ENCODE data around the gene ATP10A. TPM values are rescaled to one million over a fixed set of nuclear protein-coding genes. Genes with fewer than 3 reads are reported as not detected.

The ATP10A gene
- total RNA-seq, 4 donors from 2014 or later = 1.4 to 10.0 (median 3.6) TPM

DNA sequence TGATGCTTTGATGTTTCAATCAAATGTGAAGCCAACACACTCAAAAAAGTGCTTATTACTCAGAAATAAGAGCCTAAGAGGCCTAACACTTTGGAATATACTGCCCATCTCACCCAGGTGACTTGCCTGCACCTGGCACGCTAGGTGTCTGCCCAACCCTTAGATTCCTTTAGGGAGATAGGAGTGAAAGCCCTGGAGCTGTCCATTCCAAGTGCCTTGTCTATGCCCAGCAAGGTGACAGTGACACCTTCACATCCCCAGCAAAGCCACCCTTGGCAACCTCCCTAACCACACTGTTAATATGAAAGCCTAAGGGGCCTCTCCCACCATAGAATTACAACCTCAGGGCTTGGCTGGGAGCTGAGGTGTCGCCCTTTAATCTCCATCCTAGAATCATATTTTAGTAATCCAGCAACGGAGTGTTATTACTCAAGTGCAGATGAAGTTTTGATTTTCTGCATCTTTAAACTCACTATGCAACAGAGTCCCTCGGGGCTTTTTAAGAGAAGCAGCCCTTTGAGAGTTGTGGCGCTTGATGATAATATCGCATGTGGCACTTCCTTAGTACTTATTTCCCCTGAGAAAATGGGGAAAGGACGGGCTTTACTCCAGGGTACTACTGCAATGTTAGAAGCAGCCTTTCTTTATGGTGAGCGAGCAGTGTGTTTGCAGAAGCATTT, 24.8 kb downstream of the ATP10A start:
- no peak overlapping the region for H3K4me3 ChIP-seq
- in situ Hi-C loops (cut with MboI; ENCODE audit: low pct_ligation_motif_present in 1 of 4, low pct_unique_long_range_greater_than_20kb in 1 of 4, low sequenced_read_pairs in 3 of 4) = no loop called here
- TF ChIP-seq POLR2A (IDR thresholded peaks at IDR 0.05) (no peak), POLR2AphosphoS5 (IDR thresholded peaks at IDR 0.05) (no peak), EP300 (IDR thresholded peaks at IDR 0.05; ENCODE audit: low read depth) (no peak)
- TF ChIP-seq, protein P1, sequence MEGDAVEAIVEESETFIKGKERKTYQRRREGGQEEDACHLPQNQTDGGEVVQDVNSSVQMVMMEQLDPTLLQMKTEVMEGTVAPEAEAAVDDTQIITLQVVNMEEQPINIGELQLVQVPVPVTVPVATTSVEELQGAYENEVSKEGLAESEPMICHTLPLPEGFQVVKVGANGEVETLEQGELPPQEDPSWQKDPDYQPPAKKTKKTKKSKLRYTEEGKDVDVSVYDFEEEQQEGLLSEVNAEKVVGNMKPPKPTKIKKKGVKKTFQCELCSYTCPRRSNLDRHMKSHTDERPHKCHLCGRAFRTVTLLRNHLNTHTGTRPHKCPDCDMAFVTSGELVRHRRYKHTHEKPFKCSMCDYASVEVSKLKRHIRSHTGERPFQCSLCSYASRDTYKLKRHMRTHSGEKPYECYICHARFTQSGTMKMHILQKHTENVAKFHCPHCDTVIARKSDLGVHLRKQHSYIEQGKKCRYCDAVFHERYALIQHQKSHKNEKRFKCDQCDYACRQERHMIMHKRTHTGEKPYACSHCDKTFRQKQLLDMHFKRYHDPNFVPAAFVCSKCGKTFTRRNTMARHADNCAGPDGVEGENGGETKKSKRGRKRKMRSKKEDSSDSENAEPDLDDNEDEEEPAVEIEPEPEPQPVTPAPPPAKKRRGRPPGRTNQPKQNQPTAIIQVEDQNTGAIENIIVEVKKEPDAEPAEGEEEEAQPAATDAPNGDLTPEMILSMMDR (IDR thresholded peaks at IDR 0.05) = no peak
- DNase-seq = no peak
- intact Hi-C loops (cut with DNase I; ENCODE audit: low total_unique reads) = no loop called here
- H3K4me1 ChIP-seq = no peaks in the 10 kb centered on the region
- no peaks in the 10 kb centered on the region for H3K9me3 ChIP-seq
- H3K27me3 ChIP-seq = no peaks in the 10 kb centered on the region
- H3K36me3 ChIP-seq = no peaks in the 10 kb centered on the region
- H3K27ac ChIP-seq = no peak overlapping the region
- whole genome bisulfite sequencing, 2 donors (ENCODE audit: low coverage in 1 of 2) = 33 to 60% methylated on average over 4 to 8 of the region's 8 CpGs

DNA sequence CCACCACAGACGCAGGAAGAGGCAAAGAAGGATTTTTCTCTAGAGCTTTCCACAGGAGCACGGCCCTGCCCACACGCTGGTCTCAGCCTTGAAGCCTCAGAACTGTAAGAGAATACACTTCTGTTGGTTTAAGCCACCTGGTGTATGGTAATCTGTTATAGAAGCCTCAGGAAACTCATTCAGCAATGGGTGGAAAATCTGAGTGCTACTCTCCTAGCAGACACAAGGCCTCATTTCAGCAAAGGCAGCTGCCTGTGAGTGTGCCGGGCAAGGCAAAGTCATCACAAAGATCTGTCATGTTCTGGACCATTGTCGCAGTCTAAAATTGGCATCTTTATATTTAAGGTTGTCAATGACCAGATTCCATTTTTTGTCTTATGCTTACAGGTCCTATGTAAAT, 31.0 kb downstream of the ATP10A start:
- intact Hi-C loops (cut with DNase I; ENCODE audit: low total_unique reads) = no loop called here
- Histone ChIP-seq H3K27ac (peak overlapping the region; percentile 77 to 84 (median 82)), H3K4me1 (peaks cover 0 to 19% (median 12%) of the 10 kb centered on the region in 4 donors), H3K36me3 (no peaks in the 10 kb centered on the region), H3K27me3 (no peaks in the 10 kb centered on the region), H3K9me3 (no peaks in the 10 kb centered on the region), H3K4me3 (no peak overlapping the region)
- in situ Hi-C loops (cut with MboI; ENCODE audit: low pct_ligation_motif_present in 1 of 4, low pct_unique_long_range_greater_than_20kb in 1 of 4, low sequenced_read_pairs in 3 of 4) = no loop called here
- 82 to 86% methylated on average over 2 to 5 of the region's 5 CpGs for WGBS, 2 donors (ENCODE audit: low coverage in 1 of 2)
- TF ChIP-seq POLR2A (IDR thresholded peaks at IDR 0.05) (no peak), EP300 (IDR thresholded peaks at IDR 0.05; ENCODE audit: low read depth) (no peak), POLR2AphosphoS5 (IDR thresholded peaks at IDR 0.05) (no peak)
- TF ChIP-seq, protein P1 (IDR thresholded peaks at IDR 0.05) = no peak
- no peak for DNase-seq

DNA sequence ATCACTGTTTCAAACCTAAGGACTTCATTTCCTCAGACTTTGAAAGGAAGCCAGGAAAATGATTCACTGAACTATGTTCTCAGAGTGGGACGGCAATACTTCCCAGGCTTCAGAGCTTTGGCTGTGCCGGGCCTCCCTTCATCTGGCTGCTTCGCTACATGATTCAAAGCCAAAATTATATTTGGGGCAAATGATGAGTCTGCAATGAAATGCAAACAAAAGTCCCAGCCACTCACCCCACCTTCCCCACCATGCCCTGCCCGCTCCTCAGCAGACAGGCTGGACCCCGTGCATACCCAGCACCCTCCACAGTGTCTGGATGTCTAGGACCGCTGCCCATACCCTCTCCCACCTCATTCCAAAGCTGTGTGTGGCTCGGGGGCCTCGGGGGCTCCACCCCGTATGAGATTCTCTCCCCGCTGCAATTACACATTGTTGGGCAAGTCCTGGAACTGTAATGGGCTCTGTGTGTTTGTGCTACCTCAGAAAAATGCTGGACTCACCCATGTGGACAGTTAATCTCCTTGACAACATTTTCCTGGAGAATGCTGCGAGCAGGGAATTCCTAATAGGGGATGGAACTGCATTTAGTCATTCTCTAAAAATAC, 32.2 kb downstream of the ATP10A start:
- H3K9me3 ChIP-seq = no peaks in the 10 kb centered on the region
- peak overlapping the region; percentile 77 to 84 (median 82) for H3K27ac ChIP-seq
- H3K27me3 ChIP-seq = no peaks in the 10 kb centered on the region
- peak; percentile 22 for DNase-seq
- H3K36me3 ChIP-seq = no peaks in the 10 kb centered on the region
- peaks cover 0 to 19% (median 12%) of the 10 kb centered on the region in 4 donors for H3K4me1 ChIP-seq
- no peak overlapping the region for H3K4me3 ChIP-seq
- intact Hi-C loops (cut with DNase I; ENCODE audit: low total_unique reads) = no loop called here
- WGBS, 2 donors (ENCODE audit: low coverage in 1 of 2) = 45 to 80% methylated on average over 1 to 11 of the region's 11 CpGs
- in situ Hi-C loops (cut with MboI; ENCODE audit: low pct_ligation_motif_present in 1 of 4, low pct_unique_long_range_greater_than_20kb in 1 of 4, low sequenced_read_pairs in 3 of 4) = no loop called here
- peak; percentile 59 to 69 (median 59) for TF ChIP-seq POLR2AphosphoS5 (IDR thresholded peaks at IDR 0.05)
- TF ChIP-seq, protein P1 (IDR thresholded peaks at IDR 0.05) = no peak
- TF ChIP-seq POLR2A (IDR thresholded peaks at IDR 0.05) = no peak
- no peak for TF ChIP-seq EP300 (IDR thresholded peaks at IDR 0.05; ENCODE audit: low read depth)

DNA sequence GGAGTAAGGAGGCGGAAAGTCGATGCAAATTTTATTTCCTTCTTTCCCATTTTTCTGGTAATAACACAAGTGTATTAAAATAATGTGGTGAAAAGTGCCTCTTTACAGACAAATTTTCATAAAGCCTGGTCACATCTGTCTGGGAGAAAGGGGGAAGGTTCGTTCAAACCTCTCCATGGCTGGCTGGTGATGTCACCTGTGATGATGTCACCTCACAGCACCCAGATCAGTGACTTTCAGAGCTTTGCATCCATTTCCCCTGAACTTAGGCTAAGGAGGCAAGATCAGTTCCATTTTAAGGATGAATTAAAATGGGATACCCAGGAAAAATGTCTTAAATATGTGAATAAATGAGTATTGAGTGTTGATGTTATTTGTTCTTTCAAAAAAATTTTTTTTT, 34.1 kb downstream of the ATP10A start:
- intact Hi-C loops (cut with DNase I; ENCODE audit: low total_unique reads) (no loop called here), in situ Hi-C loops (cut with MboI; ENCODE audit: low pct_ligation_motif_present in 1 of 4, low pct_unique_long_range_greater_than_20kb in 1 of 4, low sequenced_read_pairs in 3 of 4) (no loop called here)
- TF ChIP-seq POLR2A (IDR thresholded peaks at IDR 0.05) (no peak), EP300 (IDR thresholded peaks at IDR 0.05; ENCODE audit: low read depth) (no peak), POLR2AphosphoS5 (IDR thresholded peaks at IDR 0.05) (no peak)
- TF ChIP-seq, protein P1 (IDR thresholded peaks at IDR 0.05) = no peak
- H3K4me1 ChIP-seq = peaks cover 0 to 19% (median 12%) of the 10 kb centered on the region in 4 donors
- WGBS, 2 donors (ENCODE audit: low coverage in 1 of 2) = 77 to 82% methylated on average over 3 of the region's 3 CpGs
- DNase-seq = no peak
- no peaks in the 10 kb centered on the region for H3K27me3 ChIP-seq
- H3K36me3 ChIP-seq = no peaks in the 10 kb centered on the region
- H3K27ac ChIP-seq = peak overlapping the region in 3 of 4 donors; percentile 77 to 84 (median 81)
- no peaks in the 10 kb centered on the region for H3K9me3 ChIP-seq
- no peak overlapping the region for H3K4me3 ChIP-seq
